Upper lobe of left lung (tissue), 6 donors: ENCODE data around the gene KRTAP5-3. TPM values are rescaled to one million over a fixed set of nuclear protein-coding genes. Genes with fewer than 3 reads are reported as not detected.
"Not testable (repeated sequence)": the region's sequence is repeated elsewhere in the genome, so short reads cannot be mapped to it uniquely, and the experiment has no call there.

ENCODE experiments used
- ATAC-seq, 2 donors: fragments of 200-7000 bp; cut with Tn5 transposase; one replicate each; pipeline ENCODE4 v1.9.1; 2022; ENCODE audit warnings: mild to moderate bottlenecking in 2 of 2, moderate library complexity in 2 of 2; ENCODE audit not compliant: low FRiP score in 2 of 2
- DNase-seq, 2 donors: peaks; one replicate each; pipeline ENCODE4 v3.0.0-alpha.2; 2019 to 2020
- H3K27ac ChIP-seq, 4 donors: fragments of 200-600 bp; sonication (generic); one replicate each; pipeline ENCODE4 v1.5.1; 2016 to 2019
- H3K27me3 ChIP-seq, 4 donors: fragments of 200-600 bp; sonication (generic); one replicate each; pipeline ENCODE4 v1.5.1; 2017 to 2019
- H3K36me3 ChIP-seq, 4 donors: fragments of 200-600 bp; sonication (generic); one replicate each; pipeline ENCODE4 v1.5.1; 2016 to 2019
- H3K4me1 ChIP-seq, 4 donors: fragments of 200-600 bp; sonication (generic); one replicate each; pipeline ENCODE4 v1.5.1; 2018 to 2019
- H3K4me3 ChIP-seq, 4 donors: fragments of 200-600 bp; sonication (generic); one replicate each; pipeline ENCODE4 v1.5.1; 2017 to 2019; ENCODE audit warnings: mild to moderate bottlenecking in 2 of 4, moderate library complexity in 1 of 4
- H3K9me3 ChIP-seq, 4 donors: fragments of 200-600 bp; sonication (generic); one replicate each; pipeline ENCODE4 v1.5.1; 2018 to 2019
- EP300 ChIP-seq, 4 donors: sonication (generic); formaldehyde crosslinking; IDR thresholded peaks; one replicate each; pipeline ENCODE4 v1.5.1; 2017; ENCODE audit warnings: antibody characterized with exemption in 4 of 4, control low read depth in 2 of 4
- POLR2A ChIP-seq, 4 donors: fragments of 450-650 bp; IDR thresholded peaks; one replicate each; pipeline ENCODE4 v1.5.1; 2016 to 2017; ENCODE audit warnings: antibody characterized with exemption in 4 of 4, mild to moderate bottlenecking in 2 of 4
- POLR2AphosphoS5 ChIP-seq, 2 donors: sonication (generic); formaldehyde crosslinking; IDR thresholded peaks; one replicate each; pipeline ENCODE4 v1.5.1; 2017; ENCODE audit warnings: antibody characterized with exemption in 2 of 2
- WGBS, 2 donors: methylation state at CpG; one replicate each; pipeline ENCODE4 v1.1.5; 2017 to 2018; 5-methylcytosine and 5-hydroxymethylcytosine counted together
- total RNA-seq, 6 donors: library from RNA; depleted of rRNA in 4 of 6; stranded (reverse); fragments of >200 nt in 4 of 6; gene quantifications; one replicate each; pipeline versions ENCODE4 v1.1.0 to v1.2.1, GENCODE V29; 2016 to 2021
- TF ChIP-seq, protein P1 (sequence below), 6 experiments: fragments of 450-650 bp in 4 of 6; fragments of 200-600 bp in 2 of 6; sonication (generic) in 2 of 6; IDR thresholded peaks; one replicate each; pipeline ENCODE4 v1.5.1; 2016 to 2019; ENCODE audit warnings: antibody characterized with exemption in 6 of 6
- donor health status: DM: no; HTN: no; CAD: no; lungs with moderate emphysema.
- donor health status: DM: no; HTN: yes; CAD: no; lungs with severe emphysema.

The KRTAP5-3 gene
- total RNA-seq, 6 donors from 2014 or later, result not detected

DNA sequence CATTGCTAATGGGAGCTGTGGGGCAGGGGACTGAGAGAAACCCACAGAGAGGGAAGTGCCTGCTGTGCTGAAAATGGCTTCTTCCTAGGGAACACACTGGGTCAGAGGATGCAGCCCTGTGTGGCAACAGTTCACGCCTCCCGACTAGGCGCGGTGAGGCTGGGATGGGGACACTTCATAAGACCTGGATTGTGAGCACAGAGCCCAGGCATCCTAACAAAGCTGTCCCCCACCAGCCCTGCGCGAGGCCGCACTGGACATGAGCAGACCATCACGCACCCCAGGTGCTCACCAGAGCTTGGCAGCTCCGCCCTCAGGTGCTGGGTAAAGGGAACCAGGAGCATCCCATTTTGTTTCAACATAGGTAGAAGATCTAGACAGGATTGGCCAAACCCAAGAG is 15.5 kb upstream of the KRTAP5-3 start:
- H3K27ac ChIP-seq, result no peak overlapping the region
- H3K36me3 ChIP-seq, result no peaks in the 10 kb centered on the region
- peaks cover 0 to 4% (median 0%) of the 10 kb centered on the region in 4 donors for H3K27me3 ChIP-seq
- 63 to 68% methylated on average over 9 of the region's 9 CpGs for WGBS, 2 donors
- no peaks in the 10 kb centered on the region for H3K9me3 ChIP-seq
- TF ChIP-seq POLR2AphosphoS5 (IDR thresholded peaks at IDR 0.05), result no peak
- TF ChIP-seq, protein P1, sequence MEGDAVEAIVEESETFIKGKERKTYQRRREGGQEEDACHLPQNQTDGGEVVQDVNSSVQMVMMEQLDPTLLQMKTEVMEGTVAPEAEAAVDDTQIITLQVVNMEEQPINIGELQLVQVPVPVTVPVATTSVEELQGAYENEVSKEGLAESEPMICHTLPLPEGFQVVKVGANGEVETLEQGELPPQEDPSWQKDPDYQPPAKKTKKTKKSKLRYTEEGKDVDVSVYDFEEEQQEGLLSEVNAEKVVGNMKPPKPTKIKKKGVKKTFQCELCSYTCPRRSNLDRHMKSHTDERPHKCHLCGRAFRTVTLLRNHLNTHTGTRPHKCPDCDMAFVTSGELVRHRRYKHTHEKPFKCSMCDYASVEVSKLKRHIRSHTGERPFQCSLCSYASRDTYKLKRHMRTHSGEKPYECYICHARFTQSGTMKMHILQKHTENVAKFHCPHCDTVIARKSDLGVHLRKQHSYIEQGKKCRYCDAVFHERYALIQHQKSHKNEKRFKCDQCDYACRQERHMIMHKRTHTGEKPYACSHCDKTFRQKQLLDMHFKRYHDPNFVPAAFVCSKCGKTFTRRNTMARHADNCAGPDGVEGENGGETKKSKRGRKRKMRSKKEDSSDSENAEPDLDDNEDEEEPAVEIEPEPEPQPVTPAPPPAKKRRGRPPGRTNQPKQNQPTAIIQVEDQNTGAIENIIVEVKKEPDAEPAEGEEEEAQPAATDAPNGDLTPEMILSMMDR (IDR thresholded peaks at IDR 0.05), result no peak
- TF ChIP-seq EP300 (IDR thresholded peaks at IDR 0.05), result no peak
- H3K4me1 ChIP-seq, result peaks cover 0 to 3% (median 2%) of the 10 kb centered on the region in 4 donors
- no peak for DNase-seq
- no peak overlapping the region for H3K4me3 ChIP-seq
- ATAC-seq, result peak in 1 of 2 donors; percentile 44

DNA sequence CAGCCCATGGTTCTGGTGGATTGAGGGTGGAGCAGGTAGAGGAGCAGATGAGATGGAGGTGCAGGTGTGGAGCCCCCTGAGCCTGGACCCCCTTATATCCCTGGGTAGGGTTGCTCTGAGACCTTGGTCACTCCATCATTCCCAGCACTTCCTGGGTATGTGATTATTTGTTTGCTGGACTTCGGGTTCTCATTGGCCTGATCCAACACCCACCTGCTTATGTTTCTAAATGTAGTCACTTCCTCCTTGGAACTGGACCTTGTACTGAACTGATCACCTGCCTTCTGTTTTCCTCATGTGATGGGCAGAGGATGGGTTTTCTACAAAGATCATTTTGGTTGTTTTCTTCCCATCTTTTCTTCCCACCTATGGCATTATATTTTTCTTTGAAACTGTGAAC is 13.8 kb upstream of the KRTAP5-3 start, which contains the start of gene KRTAP5-4:
Gene KRTAP5-4 (minus strand): TSS at position 53 of the 400 bp plus-strand sequence. CDS start 45 bp downstream, at position 8.
- no peaks in the 10 kb centered on the region for H3K4me1 ChIP-seq
- no peak within 1 kb of the TSS for H3K27ac ChIP-seq
- no peaks in the 10 kb centered on the region for H3K36me3 ChIP-seq
- H3K4me3 ChIP-seq, result no peak within 1 kb of the TSS
- TF ChIP-seq EP300 (IDR thresholded peaks at IDR 0.05) (no peak), POLR2AphosphoS5 (IDR thresholded peaks at IDR 0.05) (no peak), POLR2A (IDR thresholded peaks at IDR 0.05) (no peak)
- TF ChIP-seq, protein P1 (IDR thresholded peaks at IDR 0.05), result no peak
- DNase-seq (no peak), ATAC-seq (no peak)
- no peaks in the 10 kb centered on the region for H3K9me3 ChIP-seq
- no peaks in the 10 kb centered on the region for H3K27me3 ChIP-seq
- WGBS, 2 donors, result 36% methylated on average over 1 of the region's 1 CpG

DNA sequence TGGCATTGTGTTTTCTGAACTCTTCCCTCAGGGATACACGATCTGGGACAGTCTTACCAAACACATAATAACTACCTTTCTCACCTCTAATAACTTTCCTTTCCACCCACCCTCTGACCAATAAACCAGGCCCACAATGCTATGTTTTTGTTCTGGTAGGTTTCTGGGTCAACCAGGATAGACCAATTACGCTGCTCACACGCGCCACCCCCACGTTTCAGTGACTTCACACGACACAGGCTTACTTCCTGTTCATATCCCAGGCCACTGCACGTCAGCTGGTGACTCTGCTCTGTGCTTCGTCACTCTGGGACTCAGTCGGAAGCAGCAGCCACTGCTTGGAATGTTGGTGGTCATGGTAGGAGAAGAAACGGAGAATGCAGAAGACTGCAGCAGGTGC is 11.2 kb upstream of the KRTAP5-3 start:
- ATAC-seq (no peak), DNase-seq (no peak)
- H3K27me3 ChIP-seq, result no peaks in the 10 kb centered on the region
- no peak overlapping the region for H3K4me3 ChIP-seq
- 33 to 39% methylated on average over 10 of the region's 10 CpGs for WGBS, 2 donors
- no peaks in the 10 kb centered on the region for H3K36me3 ChIP-seq
- H3K4me1 ChIP-seq, result no peaks in the 10 kb centered on the region
- TF ChIP-seq, protein P1 (IDR thresholded peaks at IDR 0.05), result no peak
- no peaks in the 10 kb centered on the region for H3K9me3 ChIP-seq
- H3K27ac ChIP-seq, result no peak overlapping the region

DNA sequence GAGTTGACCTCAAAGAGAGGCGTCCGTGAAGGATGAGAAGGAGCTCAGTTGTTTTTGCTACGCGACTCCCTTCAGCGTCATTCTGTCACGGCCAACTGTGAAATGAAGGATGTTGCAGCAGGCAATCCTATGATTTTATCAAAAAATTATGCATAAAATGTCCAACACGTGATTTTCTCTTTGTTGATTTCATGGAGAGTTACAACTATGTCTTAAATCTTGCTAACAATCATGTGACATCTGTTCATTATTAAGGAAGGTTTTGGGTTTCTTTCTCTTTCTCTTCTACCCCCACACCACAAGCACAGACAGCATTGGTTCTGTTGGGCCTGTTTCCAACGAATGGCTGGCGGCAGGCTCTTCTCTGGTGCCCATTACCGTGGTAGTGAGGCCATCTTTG is 10.0 kb upstream of the KRTAP5-3 start:
- Histone ChIP-seq H3K27ac (no peak overlapping the region), H3K27me3 (no peaks in the 10 kb centered on the region), H3K9me3 (no peaks in the 10 kb centered on the region), H3K36me3 (no peaks in the 10 kb centered on the region), H3K4me3 (no peak overlapping the region), H3K4me1 (no peaks in the 10 kb centered on the region)
- ATAC-seq, result no peak
- TF ChIP-seq EP300 (IDR thresholded peaks at IDR 0.05) (no peak), POLR2AphosphoS5 (IDR thresholded peaks at IDR 0.05) (no peak), POLR2A (IDR thresholded peaks at IDR 0.05) (no peak)
- TF ChIP-seq, protein P1 (IDR thresholded peaks at IDR 0.05), result no peak
- DNase-seq, result no peak
- WGBS, 2 donors, result 87 to 89% methylated on average over 9 to 10 of the region's 10 CpGs

DNA sequence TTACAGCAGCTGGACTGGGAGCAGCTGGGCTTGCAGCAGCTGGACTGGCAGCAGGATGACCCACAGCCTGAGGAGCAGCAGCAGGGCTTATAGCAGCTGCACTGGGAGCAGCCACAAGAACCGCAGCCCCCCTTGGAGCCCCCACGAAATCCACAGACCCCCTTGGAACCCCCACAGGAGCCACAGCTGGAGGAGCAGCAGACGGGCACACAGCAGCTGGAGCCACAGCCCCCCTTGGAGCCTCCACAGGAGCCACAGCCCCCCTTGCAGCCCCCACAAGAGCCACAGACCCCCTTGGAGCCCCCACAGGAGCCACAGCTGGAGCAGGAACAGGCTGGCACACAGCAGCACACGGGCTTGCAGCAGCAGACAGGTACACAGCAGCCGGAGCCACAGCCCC is 362 bp downstream of the KRTAP5-3 start:
- not testable (repeated sequence) for H3K9me3 ChIP-seq, ATAC-seq, H3K36me3 ChIP-seq, H3K27me3 ChIP-seq, H3K27ac ChIP-seq, DNase-seq, H3K4me1 ChIP-seq, H3K4me3 ChIP-seq
- WGBS, 2 donors, result 49% methylated on average over 3 of the region's 5 CpGs; no CpG with 5 or more reads in 1 of the 2 donors

DNA sequence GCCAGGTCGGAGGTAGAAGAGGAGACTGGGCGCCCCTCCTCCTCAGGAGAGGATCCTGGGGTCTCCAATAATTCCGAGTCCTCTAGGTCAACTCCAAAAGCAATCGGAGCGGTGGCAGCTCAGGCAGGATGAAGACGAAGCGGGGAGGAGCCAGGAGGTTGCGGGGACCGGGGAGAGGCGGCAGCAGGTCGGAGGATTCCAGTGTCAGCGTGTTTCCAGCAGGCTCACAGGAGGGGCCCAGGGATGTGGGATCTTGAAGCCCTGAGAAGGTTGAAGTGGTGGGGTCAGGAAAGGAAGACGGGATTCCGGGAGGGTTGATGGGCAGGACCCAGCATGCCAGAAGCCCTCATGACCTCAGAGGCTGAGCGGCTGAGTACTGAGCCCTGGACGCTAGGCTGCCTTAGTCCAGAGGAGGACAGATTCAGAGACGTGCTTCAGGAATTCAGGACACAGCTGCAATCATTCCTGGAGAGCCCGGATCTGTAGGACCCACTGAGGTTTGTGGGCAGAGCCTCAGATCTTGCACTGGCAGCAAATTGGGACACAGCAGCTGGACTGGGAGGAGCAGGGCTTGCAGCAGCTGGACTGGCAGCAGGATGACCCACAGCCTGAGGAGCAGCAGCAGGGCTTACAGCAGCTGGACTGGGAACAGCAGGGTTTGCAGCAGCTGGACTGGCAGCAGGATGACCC is 962 bp downstream of the KRTAP5-3 start:
- H3K4me3 ChIP-seq, H3K4me1 ChIP-seq, DNase-seq, H3K27me3 ChIP-seq, H3K27ac ChIP-seq, H3K36me3 ChIP-seq, H3K9me3 ChIP-seq: not testable (repeated sequence)
- 51 to 54% methylated on average over 16 to 18 of the region's 18 CpGs for WGBS, 2 donors
- ATAC-seq, result peak in 1 of 2 donors; percentile 12

DNA sequence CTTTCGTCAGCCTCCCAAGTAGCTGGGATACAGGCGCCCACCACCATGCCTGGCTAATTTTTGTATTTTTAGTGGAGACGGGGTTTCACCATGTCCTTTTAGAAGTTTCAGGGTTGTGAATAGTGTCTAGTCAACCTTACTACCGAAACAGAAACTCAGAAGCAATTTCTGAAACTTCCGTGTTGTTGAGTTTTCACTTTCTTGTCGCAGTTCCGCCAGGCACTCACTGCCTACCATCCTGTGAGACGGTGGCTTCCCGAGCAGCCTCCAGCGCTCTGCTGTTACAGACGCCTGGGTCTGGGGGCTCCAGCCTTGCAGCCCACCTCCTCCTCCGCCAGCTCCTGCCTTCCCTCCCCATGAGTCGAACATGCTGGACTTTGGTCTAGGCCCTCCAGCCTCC is 2.3 kb downstream of the KRTAP5-3 start:
- DNase-seq, H3K27me3 ChIP-seq, H3K9me3 ChIP-seq, H3K27ac ChIP-seq, H3K4me3 ChIP-seq, H3K36me3 ChIP-seq, H3K4me1 ChIP-seq, ATAC-seq: not testable (repeated sequence)
- WGBS, 2 donors, result 83 to 91% methylated on average over 12 to 13 of the region's 13 CpGs
